ENCODE data around the gene KSR1.
"Not testable (repeated sequence)": the region's sequence is repeated elsewhere in the genome, so short reads cannot be mapped to it uniquely, and the experiment has no call there.

- not testable (repeated sequence) for TF ChIP-seq POLR2A, CTCF (IDR thresholded peaks at IDR 0.05)
Measured at GRCh38 chr17:27653449-27653971, 197.3 kb downstream of the KSR1 start.

Measured in vagina (tissue), 2 donors.